B cell (primary cell): ENCODE data around the gene PTPRN2. TPM values are rescaled to one million over a fixed set of nuclear protein-coding genes. Genes with fewer than 3 reads are reported as not detected.

Experiments
- ATAC-seq: fragments of 200-7000 bp; cut with Tn5 transposase; one replicate; pipeline ENCODE4 v1.10.0; 2021; ENCODE audit warnings: low read depth, mild to moderate bottlenecking, moderate number of reproducible peaks, moderate library complexity
- CTCF ChIA-PET: fragments of 350-600 bp; sonication (Branson Sonifier 250); formaldehyde crosslinking; loops from one replicate; lab custom pipeline; 2021; ENCODE audit warnings: antibody characterized with exemption, inconsistent platforms; lab: Charles Lee
- POLR2A ChIA-PET: fragments of 350-600 bp; sonication (Branson Sonifier 250); formaldehyde crosslinking; loops from one replicate; lab custom pipeline; 2021; ENCODE audit warnings: antibody characterized with exemption; lab: Charles Lee
- DNase-seq: peaks from one replicate; pipeline ENCODE4 v3.0.0; 2013
- H2AFZ ChIP-seq: 2 replicates; pipeline ENCODE4 v1.6.1; 2012; ENCODE audit warnings: mild to moderate bottlenecking, low read depth, low read length; ENCODE audit not compliant: insufficient read depth, poor library complexity, severe bottlenecking
- H3K27ac ChIP-seq, 2 donors: 1 replicate in 1 of 2; 2 replicates in 1 of 2; pipeline ENCODE4 v1.5.1; 2012 to 2013; ENCODE audit warnings: low read length in 2 of 2, mild to moderate bottlenecking in 2 of 2, moderate library complexity in 1 of 2
- H3K27me3 ChIP-seq, 4 experiments: fragments of 200-600 bp in 1 of 4; sonication (generic) in 1 of 4; replicated peaks in 1 of 4; 1 replicate in 2 of 4; 2 replicates in 2 of 4; pipeline versions ENCODE4 v1.6.1 to v1.7.0; 2013 to 2016; ENCODE audit warnings: low read length in 3 of 4, mild to moderate bottlenecking in 2 of 4, mixed read lengths in 1 of 4, moderate library complexity in 1 of 4; ENCODE audit not compliant: insufficient read depth in 4 of 4, control insufficient read depth in 3 of 4; ENCODE audit errors: control extremely low read depth in 1 of 4
- H3K36me3 ChIP-seq, 2 experiments: replicated peaks in 1 of 2; 1 replicate in 1 of 2; 2 replicates in 1 of 2; pipeline versions ENCODE4 v1.6.1 to v1.7.1; 2013; ENCODE audit warnings: low read length in 1 of 2; ENCODE audit not compliant: insufficient read depth in 2 of 2, control insufficient read depth in 1 of 2; ENCODE audit errors: control extremely low read depth in 1 of 2, extremely low read depth in 1 of 2
- H3K4me1 ChIP-seq, 2 donors: fragments of 200-600 bp in 1 of 2; sonication (generic) in 1 of 2; 1 replicate in 1 of 2; 2 replicates in 1 of 2; pipeline versions ENCODE4 v1.5.1 to v1.6.1; 2013 to 2017; ENCODE audit warnings: low read length in 2 of 2; ENCODE audit not compliant: control insufficient read depth in 2 of 2, insufficient read depth in 2 of 2
- H3K4me2 ChIP-seq: replicated peaks from 2 replicates; pipeline ENCODE3; 2012; ENCODE audit warnings: mild to moderate bottlenecking, low read depth, low read length; ENCODE audit not compliant: poor library complexity, severe bottlenecking
- H3K4me3 ChIP-seq, 5 experiments: fragments of 200-600 bp in 1 of 5; sonication (generic) in 1 of 5; 1 replicate in 3 of 5; 2 replicates in 2 of 5; pipeline versions ENCODE4 v1.5.1 to v1.7.0; 2011 to 2016; ENCODE audit warnings: low read length in 4 of 5, mild to moderate bottlenecking in 4 of 5, low read depth in 2 of 5, control low read depth in 1 of 5, moderate library complexity in 1 of 5; ENCODE audit not compliant: insufficient read depth in 1 of 5; ENCODE audit errors: control extremely low read depth in 1 of 5, extremely low read depth in 1 of 5
- H3K79me2 ChIP-seq: fragments of 200-600 bp; sonication (generic); one replicate; pipeline ENCODE4 v1.6.0; 2016; ENCODE audit warnings: low read length; ENCODE audit not compliant: control insufficient read depth, insufficient read depth
- H3K9ac ChIP-seq: fragments of 200-600 bp; sonication (generic); 2 replicates; pipeline ENCODE4 v1.6.1; 2017; ENCODE audit warnings: mild to moderate bottlenecking, low read length, moderate library complexity
- H3K9me3 ChIP-seq, 3 donors: one replicate each; pipeline versions ENCODE4 v1.6.1 to v1.7.1; 2013; ENCODE audit warnings: low read length in 2 of 3; ENCODE audit not compliant: control insufficient read depth in 2 of 3, insufficient read depth in 1 of 3; ENCODE audit errors: control extremely low read depth in 1 of 3
- H4K20me1 ChIP-seq: 2 replicates; pipeline ENCODE4 v1.6.0; 2012; ENCODE audit warnings: mild to moderate bottlenecking, low read length; ENCODE audit not compliant: insufficient read depth, control insufficient read depth, poor library complexity, severe bottlenecking
- H3K27ac Mint-ChIP-seq: one replicate; pipeline ENCODE4 v1.8.0; 2021; ENCODE audit warnings: mixed read lengths
- H3K27me3 Mint-ChIP-seq: one replicate; pipeline ENCODE4 v1.8.0; 2021; ENCODE audit warnings: mixed read lengths
- H3K4me1 Mint-ChIP-seq: one replicate; pipeline ENCODE4 v1.8.0; 2021; ENCODE audit warnings: mixed read lengths
- H3K4me3 Mint-ChIP-seq: one replicate; pipeline ENCODE4 v1.8.0; 2021; ENCODE audit warnings: mixed read lengths
- H3K9me3 Mint-ChIP-seq: one replicate; pipeline ENCODE4 v1.8.0; 2022; ENCODE audit warnings: mixed read lengths; ENCODE audit not compliant: insufficient read depth
- EZH2 ChIP-seq: IDR thresholded peaks from 2 replicates; pipeline ENCODE4 v1.6.1; 2012; ENCODE audit warnings: borderline replicate concordance, low read depth, mild to moderate bottlenecking, moderate library complexity, low read length; ENCODE audit not compliant: insufficient read depth, poor library complexity, severe bottlenecking
- WGBS: methylation state at CpG from one replicate; pipeline ENCODE4 v1.1.5; 2013; ENCODE audit warnings: missing lambda C conversion rate; ENCODE audit not compliant: insufficient coverage; 5-methylcytosine and 5-hydroxymethylcytosine counted together
- intact Hi-C: fragments of 100-400 bp; cut with micrococcal nuclease; formaldehyde crosslinking; loops from one replicate; pipeline ENCODE4 v1.10.0; 2022
- polyA plus RNA-seq: library from polyadenylated mRNA; depleted of rRNA; stranded (reverse); fragments of >200 nt; gene quantifications from 2 replicates; pipeline ENCODE4 v1.2.3, GENCODE V29; 2012
- total RNA-seq, 2 donors: library from RNA; stranded (reverse); fragments of 120-200 nt in 1 of 2; gene quantifications; 1 replicate in 1 of 2; 2 replicates in 1 of 2; pipeline versions ENCODE4 v1.2.3 to v1.2.4, GENCODE V29; 2013 to 2022
- TF ChIP-seq, protein P1 (sequence below): fragments of 200-600 bp; IDR thresholded peaks from one replicate; pipeline ENCODE4 v1.8.0; 2022; ENCODE audit warnings: antibody characterized with exemption, mild to moderate bottlenecking

The PTPRN2 gene
- total and polyA plus RNA-seq, 2 donors (not counting 1 experiment from before 2014, with no cell fraction given), result 2.0 to 5.0 TPM

GRCh38 chr7:158542651-158543566 lies 44.7 kb downstream of the PTPRN2 start:
- H3K4me1 ChIP-seq, result peaks cover 0 to 12% of the 10 kb centered on the region in 2 donors
- 91% methylated on average over 11 of the region's 19 CpGs for WGBS
- H4K20me1 ChIP-seq, result no peaks in the 10 kb centered on the region
- no peaks in the 10 kb centered on the region for H3K79me2 ChIP-seq
- H3K36me3 ChIP-seq, result no peaks in the 10 kb centered on the region
- H2AFZ ChIP-seq, result no peak overlapping the region
- Mint-ChIP-seq H3K9me3 (no peaks in the 10 kb centered on the region), H3K27ac (no peak overlapping the region), H3K4me1 (peaks cover 12% of the 10 kb centered on the region), H3K27me3 (no peaks in the 10 kb centered on the region), H3K4me3 (no peak overlapping the region)
- no peaks in the 10 kb centered on the region for H3K9me3 ChIP-seq
- no peak overlapping the region for H3K27ac ChIP-seq
- no peak for ATAC-seq
- no peak overlapping the region for H3K4me2 ChIP-seq
- POLR2A ChIA-PET, result no interaction called here
- intact Hi-C loops, result no loop called here
- H3K4me3 ChIP-seq, result no peak overlapping the region
- TF ChIP-seq, protein P1, sequence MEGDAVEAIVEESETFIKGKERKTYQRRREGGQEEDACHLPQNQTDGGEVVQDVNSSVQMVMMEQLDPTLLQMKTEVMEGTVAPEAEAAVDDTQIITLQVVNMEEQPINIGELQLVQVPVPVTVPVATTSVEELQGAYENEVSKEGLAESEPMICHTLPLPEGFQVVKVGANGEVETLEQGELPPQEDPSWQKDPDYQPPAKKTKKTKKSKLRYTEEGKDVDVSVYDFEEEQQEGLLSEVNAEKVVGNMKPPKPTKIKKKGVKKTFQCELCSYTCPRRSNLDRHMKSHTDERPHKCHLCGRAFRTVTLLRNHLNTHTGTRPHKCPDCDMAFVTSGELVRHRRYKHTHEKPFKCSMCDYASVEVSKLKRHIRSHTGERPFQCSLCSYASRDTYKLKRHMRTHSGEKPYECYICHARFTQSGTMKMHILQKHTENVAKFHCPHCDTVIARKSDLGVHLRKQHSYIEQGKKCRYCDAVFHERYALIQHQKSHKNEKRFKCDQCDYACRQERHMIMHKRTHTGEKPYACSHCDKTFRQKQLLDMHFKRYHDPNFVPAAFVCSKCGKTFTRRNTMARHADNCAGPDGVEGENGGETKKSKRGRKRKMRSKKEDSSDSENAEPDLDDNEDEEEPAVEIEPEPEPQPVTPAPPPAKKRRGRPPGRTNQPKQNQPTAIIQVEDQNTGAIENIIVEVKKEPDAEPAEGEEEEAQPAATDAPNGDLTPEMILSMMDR, result no peak
- TF ChIP-seq EZH2, result no peak
- DNase-seq, result no peak
- no peaks in the 10 kb centered on the region for H3K27me3 ChIP-seq
- CTCF ChIA-PET, result no interaction called here
- H3K9ac ChIP-seq, result no peak overlapping the region
